ENCODE results near the gene RNASE11.
"Not testable (repeated sequence)": the region's sequence is repeated elsewhere in the genome, so short reads cannot be mapped to it uniquely, and the experiment has no call there.

Gene RNASE11

GRCh38 chr14:20614038-20614840 lies 26.4 kb upstream of the RNASE11 start:
- DNase-seq (ENCODE audit: low read depth in 2 of 3, low spot score in 2 of 3), result no peak

DNA sequence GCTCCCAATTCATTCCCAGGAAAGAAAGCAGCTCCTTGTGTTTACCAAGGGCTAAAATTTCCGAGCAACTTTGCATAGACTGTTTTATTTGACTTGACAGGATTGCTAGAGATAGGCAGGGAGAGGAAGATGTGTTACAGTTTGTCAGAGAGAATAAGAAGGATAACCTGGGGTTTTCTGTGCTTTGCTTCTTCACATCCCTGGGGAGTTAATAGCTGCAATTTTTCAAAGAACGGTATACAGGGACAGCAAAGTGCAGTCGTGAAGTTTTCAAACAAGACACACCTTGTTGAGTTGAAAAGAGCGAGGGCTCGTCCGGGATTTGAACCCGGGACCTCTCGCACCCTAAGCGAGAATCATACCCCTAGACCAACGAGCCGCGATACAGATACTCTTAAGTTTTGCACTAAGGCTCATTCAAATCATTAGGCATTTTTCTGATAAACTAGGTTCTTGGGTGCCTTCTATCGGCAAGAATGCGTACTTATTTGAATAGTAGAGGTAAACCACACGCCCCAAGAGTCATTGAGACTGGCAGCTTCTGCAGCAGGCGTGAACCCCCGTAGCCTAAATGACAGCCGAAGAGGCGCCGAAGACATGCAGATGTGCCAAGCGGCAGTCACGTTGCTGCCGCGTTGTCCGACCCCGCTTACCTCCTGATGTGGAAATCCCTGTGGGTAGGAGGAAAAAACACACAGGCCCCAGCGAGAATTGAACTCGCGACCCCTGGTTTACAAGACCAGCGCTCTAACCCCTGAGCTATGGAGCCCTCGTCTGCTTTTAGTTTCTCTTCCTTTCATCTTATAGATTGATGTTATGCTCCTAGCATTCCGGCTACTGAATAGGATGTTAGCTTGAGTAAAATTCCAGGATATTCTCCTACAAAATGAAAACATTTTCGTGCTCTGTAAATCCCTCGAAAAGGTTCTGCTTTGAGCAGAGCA lies 25.6 kb upstream of the RNASE11 start:
- peak; percentile 71 to 83 (median 76) for DNase-seq (ENCODE audit: low read depth in 2 of 3, low spot score in 2 of 3)

- no peak for DNase-seq (ENCODE audit: low read depth in 2 of 3, low spot score in 2 of 3)
Observed at GRCh38 chr14:20612403-20612802, 24.6 kb upstream of the RNASE11 start.

GRCh38 chr14:20611277-20611676 lies 23.5 kb upstream of the RNASE11 start:
- DNase-seq (ENCODE audit: low read depth in 2 of 3, low spot score in 2 of 3), result no peak

GRCh38 chr14:20610002-20610765 lies 22.4 kb upstream of the RNASE11 start:
- peak; percentile 61 to 83 (median 70) for DNase-seq (ENCODE audit: low read depth in 2 of 3, low spot score in 2 of 3)

DNA sequence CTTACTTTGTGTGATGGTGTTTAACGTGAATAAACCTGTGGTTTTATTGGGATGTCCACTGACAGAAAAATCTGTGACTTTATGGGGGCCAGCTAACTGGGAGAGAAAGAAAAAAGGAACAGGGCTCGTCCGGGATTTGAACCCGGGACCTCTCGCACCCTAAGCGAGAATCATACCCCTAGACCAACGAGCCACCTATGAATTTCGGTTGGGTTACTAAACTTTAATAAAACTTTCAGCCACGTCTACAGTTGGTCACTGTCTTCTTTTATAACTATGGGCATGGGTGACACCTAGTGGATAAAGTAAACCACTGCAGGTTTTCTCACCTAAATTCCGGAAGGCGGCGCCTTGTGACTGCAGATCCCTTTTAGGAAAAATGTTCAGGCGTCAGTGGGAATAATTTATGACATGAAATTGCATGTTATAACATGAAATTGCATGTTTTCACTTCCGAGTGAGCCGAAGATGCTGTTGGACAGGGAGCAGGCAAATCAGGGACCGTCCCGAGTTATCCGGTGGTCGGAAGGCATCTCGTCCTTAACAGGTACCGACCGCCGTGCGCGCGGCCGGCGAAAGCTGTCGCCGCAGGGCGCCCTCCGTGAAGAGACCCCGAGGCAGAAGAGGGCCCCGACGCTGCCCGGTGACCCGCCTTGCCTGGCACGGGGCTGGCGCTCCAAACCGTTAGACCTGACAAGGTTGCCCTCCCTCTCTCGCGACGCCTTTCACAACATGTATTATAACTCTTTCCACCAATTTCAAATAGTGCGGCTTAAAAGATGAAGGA lies 21.6 kb upstream of the RNASE11 start:
- peak in 1 of 3 experiments; percentile 69 for DNase-seq (ENCODE audit: low read depth in 2 of 3, low spot score in 2 of 3)

DNA sequence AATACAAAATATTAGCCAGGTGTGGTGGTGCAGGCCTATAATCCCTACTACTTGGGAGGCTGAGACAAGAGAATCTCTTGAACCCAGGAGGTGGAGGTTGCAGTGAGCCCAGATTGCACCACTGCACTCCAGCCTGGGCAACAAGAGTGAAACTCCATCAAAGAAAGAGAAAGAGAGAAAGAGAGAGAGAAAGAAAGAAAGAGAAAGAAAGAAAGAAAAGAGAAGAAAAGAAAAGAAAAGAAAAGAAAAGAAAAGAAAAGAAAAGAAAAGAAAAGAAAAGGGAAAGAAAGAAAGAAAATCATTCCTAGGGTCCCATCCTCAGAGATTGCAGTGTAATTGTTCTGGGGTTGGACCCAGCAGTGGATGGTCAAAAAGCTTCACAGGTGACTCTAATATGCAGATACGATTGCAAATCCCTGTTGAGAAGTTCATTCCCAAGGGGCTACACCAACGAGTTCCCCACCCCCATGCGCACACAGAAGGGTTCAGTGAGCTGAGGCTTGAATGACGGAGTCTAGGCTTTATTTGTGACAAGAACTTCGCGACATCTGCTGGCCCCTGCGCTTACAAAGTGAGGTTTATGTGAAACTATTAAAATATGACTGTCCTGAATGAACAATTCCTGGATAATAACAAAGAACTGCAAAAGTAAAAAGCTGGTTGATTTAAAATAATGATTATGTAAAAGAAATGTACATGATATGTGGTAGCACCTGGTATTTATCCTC lies 20.7 kb upstream of the RNASE11 start:
- DNase-seq (ENCODE audit: low read depth in 2 of 3, low spot score in 2 of 3), result no peak

- no peak for DNase-seq (ENCODE audit: low read depth in 2 of 3, low spot score in 2 of 3)
Observed at GRCh38 chr14:20607617-20608016, 19.8 kb upstream of the RNASE11 start.

DNA sequence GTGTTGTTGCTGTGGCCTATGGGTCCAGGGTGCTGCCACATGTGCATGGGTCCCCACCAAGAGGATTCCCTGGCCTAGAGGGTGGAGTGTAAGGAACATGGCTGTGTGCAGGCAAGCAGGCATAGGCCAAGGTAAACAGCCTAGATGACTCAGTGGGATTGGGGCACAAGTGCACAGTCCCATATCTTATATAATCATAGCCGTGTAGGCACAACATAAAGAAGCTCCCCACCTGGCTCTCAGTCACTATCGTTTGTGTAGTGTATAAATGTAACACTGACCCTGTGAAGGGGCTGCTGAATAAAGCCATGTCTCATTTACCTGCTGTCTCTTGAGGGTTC lies 19.1 kb upstream of the RNASE11 start:
- no peak for DNase-seq (ENCODE audit: low read depth in 2 of 3, low spot score in 2 of 3)

GRCh38 chr14:20606190-20606901 lies 18.5 kb upstream of the RNASE11 start:
- no peak for DNase-seq (ENCODE audit: low read depth in 2 of 3, low spot score in 2 of 3)

GRCh38 chr14:20603813-20604690 lies 16.3 kb upstream of the RNASE11 start:
- no peak for DNase-seq (ENCODE audit: low read depth in 2 of 3, low spot score in 2 of 3)

DNA sequence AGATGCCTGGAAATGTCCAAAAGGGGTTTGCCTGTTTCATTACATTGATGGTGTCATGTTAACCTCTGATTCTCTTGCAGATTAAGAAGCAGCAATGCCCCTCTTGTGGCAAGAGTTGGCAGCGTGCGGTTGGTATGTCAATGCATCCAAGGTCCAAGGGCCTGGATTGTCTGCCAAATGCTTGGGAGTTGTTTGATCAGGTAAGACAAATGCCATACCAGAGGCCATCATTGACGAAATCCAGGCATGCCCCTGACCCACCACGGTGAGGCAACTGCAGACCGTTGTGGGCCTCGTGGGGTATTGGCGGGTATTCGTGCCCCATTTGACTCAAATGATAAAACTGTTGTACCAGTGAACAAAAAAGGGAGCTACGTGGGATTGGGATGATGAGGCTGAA lies 14.8 kb upstream of the RNASE11 start:
- DNase-seq (ENCODE audit: low read depth in 2 of 3, low spot score in 2 of 3), result no peak

- DNase-seq (ENCODE audit: low read depth in 2 of 3, low spot score in 2 of 3), result no peak
Observed at GRCh38 chr14:20601522-20601921, 13.7 kb upstream of the RNASE11 start.

- DNase-seq (ENCODE audit: low read depth in 2 of 3, low spot score in 2 of 3), result no peak
Observed at GRCh38 chr14:20597108-20597507, 9.3 kb upstream of the RNASE11 start.

GRCh38 chr14:20595726-20596125 lies 7.9 kb upstream of the RNASE11 start:
- not testable (repeated sequence) for DNase-seq (ENCODE audit: low read depth in 2 of 3, low spot score in 2 of 3)

DNA sequence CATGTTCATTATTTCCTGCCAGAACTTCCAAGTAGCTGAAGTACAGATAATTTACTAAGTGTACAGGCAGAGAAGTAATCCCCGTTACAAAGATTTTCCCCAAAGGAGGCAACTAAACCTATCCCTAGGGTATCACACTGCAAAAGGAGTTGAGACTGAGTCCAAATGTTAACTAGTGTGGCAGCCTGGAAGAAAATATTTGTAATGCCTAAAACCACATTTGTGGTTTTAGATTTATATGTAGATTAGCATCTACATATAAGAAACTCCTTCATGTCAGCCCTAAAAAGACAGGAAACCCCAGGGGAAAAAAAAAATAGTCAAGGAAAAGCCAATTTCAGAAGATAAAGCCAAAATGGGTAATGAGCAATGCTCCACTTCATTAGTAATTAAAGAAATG lies 4.8 kb upstream of the RNASE11 start:
- DNase-seq (ENCODE audit: low read depth in 2 of 3, low spot score in 2 of 3), result no peak

DNA sequence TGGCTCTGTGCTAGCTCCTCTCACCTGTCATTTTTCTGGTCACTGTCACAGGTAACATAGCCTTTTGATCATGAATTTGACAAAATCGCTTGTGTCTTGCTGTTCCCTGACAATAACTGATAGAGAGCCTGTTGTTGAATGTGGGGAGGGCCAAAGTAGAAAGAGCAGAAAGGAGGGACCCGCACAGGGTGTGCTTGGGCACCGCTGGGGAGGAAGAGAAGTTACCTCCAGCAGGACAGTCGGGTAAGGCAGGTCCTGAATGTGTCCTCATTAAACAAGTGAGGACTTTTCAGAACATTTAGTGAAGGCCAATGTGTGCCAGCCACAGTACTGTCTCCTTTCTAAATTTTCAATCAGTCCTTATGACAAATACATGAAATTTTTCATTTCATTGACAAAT lies 3.4 kb upstream of the RNASE11 start, which contains the start of gene RNASE12:
RNASE12 (minus strand) TSS at position 142 of the 400 bp plus-strand sequence. CDS start 653 bp downstream, outside the sequence.
- DNase-seq (ENCODE audit: low read depth in 2 of 3, low spot score in 2 of 3), result no peak

- no peak for DNase-seq (ENCODE audit: low read depth in 2 of 3, low spot score in 2 of 3)
Observed at GRCh38 chr14:20583908-20584307, 3.9 kb downstream of the RNASE11 start.

Measured in activated CD8-positive, alpha-beta memory T cell treated with anti-CD3 and anti-CD28 coated beads for 48 hours (primary cell).